ENCODE results near the gene SPATA3. TPM values are rescaled to one million over a fixed set of nuclear protein-coding genes. Genes with fewer than 3 reads are reported as not detected.
A peak's percentile ranks its signal among the peaks of the same experiment; 100 is the strongest.
"Not testable (repeated sequence)": the region's sequence is repeated elsewhere in the genome, so short reads cannot be mapped to it uniquely, and the experiment has no call there.

SPATA3 gene
- total RNA-seq, 1 experiment from 2014 or later, result not detected

DNA sequence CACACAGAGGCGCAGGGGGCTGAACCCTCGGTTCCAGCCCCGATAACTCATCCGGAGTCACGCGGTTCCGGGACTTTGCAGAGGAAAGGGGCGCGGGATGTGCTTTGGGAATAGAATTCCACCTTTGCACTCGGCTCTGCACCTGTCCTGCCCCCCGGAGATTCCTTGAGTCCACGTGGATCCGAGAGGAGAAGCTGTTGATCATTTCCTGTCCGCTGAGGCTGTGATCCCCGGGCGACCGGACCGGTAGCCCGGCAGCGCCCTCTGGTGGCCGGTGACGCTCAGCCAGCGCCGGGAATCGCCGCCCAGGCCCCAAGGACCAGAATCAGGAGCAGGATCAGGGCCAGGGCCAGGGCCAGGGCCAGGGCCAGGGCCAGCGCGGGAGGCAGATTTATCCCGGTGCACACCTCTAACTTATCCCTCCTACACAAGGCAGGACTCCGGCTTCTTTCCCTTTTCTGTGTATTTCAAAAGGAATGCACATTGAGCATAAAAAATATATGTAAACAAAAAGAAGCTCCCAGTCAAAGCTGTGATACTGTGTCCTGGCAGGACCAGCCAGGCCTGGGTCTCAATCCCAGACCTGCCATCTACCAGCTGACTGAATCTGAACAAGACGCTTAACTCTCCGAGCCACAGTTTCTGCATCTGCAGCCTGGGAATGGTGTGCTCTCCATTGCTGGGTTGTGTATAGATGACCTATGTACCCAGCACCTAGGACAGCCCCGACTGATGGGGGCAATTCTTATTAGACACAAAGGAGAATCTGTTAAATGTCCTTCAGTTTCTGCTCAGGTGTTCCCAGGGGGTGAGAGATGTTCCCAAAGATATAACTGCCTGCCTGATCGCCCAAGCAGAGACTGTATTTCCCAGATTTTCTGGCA is 8.5 kb upstream of the SPATA3 start:
- in situ Hi-C loops (cut with HindIII; ENCODE audit: low pct_unique_long_range_greater_than_20kb, low sequenced_read_pairs), result no loop called here
- peak; percentile 58 for DNase-seq (ENCODE audit: low read depth)

DNA sequence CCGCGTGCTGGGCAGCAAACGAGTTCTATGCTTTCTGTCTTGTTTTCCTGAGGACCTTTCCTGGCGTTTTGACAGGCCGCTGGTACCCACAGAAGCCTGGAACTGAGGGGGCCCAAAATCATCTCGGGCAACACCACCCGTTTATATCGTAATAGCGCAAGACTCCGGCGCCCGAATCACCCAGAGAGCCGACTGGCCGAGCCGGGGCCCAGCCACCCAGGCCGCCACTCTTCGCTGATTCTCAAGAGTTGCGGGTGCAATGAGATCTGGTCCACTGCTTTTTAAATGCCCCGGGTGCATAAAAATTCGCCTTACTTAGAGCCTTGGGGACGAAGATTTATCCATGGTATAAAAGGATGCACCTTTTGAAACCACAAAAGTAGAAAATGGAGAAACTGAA is 6.2 kb upstream of the SPATA3 start:
- in situ Hi-C loops (cut with HindIII; ENCODE audit: low pct_unique_long_range_greater_than_20kb, low sequenced_read_pairs), result no loop called here
- DNase-seq (ENCODE audit: low read depth), result no peak

DNA sequence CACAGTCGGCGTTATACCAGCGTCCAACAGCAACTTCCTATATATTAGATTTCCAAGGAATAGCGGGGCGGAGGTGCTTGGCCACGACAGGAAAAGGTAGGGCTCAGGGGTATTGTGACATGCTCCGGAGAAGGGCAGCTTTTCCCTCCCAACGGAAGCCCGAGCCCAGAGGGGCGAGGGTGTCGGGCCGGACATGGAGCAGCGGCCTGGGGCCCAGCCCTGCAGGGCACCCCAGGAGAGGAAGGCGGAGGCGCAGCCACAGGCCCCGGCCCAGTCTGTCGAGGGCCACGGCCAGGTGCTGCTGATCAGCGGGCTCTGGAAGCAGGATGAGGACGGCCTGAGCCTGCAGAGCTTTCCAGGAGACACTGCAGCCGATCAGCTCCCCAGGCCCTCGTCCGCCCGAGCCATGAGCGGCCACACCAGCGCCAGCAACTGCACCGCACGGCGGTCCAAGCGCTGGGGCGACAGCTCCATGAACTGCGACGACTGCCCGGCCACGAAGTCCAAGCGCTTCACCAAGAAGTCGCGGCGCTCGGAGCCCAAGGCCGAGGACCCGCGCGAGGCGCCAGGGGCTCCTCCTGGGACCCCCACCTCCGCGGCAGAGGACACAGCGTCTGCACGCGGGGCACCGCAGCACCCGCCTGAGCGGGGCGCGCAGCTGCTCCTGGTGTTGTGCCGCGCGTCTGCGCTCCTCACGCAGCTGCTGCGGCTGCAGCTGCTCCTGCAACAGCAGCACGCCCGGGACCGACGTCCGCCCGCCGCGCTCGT is 5.6 kb upstream of the SPATA3 start:
- in situ Hi-C loops (cut with HindIII; ENCODE audit: low pct_unique_long_range_greater_than_20kb, low sequenced_read_pairs), result no loop called here
- DNase-seq (ENCODE audit: low read depth), result no peak

DNA sequence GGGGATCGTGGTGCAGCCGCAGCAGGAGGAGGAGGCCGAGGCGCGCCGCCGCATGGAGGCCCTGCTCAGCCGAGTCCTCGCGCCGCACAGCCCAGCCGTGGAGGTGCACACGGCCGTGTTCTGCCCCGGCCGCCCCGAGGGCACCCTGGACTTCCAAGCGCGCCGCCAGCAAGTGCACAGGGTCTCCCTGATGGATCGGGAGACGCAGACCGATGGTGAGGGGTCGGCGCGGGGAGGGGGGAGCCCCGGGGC is 5.1 kb upstream of the SPATA3 start:
- in situ Hi-C loops (cut with HindIII; ENCODE audit: low pct_unique_long_range_greater_than_20kb, low sequenced_read_pairs), result no loop called here
- no peak for DNase-seq (ENCODE audit: low read depth)

DNA sequence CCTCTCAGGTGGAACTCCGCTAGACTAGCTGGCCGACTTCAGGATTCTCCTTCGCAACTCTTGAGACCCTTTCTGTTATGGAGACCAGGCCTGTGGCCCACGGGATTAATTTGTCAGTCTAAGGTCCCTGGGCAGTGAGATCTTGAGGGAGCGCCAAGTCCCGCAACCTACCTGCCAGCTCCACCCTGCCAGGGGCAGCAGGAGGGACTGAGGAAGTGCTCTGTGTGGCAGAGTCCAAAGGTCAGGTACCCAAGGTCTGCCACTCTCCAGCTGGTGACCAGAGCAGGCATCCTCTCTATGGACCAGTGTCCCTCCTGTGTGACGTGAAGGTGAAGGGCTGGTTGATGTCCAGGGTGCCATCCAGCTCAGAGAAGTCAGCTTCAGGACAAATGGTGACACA is 4.3 kb upstream of the SPATA3 start:
- DNase-seq (ENCODE audit: low read depth), result no peak
- in situ Hi-C loops (cut with HindIII; ENCODE audit: low pct_unique_long_range_greater_than_20kb, low sequenced_read_pairs), result no loop called here

DNA sequence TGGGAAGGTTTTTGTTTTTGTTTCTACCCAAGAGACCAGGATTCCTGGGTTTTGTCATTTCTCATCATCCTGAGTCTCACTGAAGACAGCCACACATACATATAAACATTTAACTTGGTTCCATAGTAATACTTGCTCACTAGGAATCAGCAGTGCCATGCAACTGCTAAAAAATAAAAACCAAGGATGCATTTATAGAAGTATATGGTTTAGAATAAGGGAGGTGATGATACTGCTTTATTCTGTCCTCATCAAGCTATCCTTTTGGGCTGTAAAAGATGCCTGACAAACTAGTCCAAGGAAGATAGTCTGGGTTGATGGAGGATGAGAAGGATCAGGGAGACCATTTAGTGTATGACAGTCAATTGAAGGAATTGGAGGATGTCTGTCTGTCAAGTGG is 740 bp downstream of the SPATA3 start:
- in situ Hi-C loops (cut with HindIII; ENCODE audit: low pct_unique_long_range_greater_than_20kb, low sequenced_read_pairs), result no loop called here
- no peak for DNase-seq (ENCODE audit: low read depth)

DNA sequence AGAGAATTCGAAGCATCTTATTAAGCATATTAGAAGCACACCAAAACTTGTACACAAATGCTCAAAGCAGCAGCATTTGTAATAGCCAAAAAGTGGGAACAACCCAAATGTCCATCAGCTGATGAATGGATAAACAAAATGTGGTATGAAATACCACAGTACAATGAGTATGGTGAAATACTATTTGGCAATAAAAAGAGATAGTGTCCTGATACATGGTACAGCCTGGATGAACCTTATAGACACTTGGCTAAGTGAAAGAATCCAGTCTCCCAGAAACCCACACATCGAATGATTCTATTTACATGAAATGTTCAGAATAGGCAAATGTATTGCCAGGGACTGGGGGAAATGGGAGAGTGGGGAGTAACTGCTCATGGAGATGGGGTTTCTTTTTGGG is 3.0 kb downstream of the SPATA3 start:
- in situ Hi-C loops (cut with HindIII; ENCODE audit: low pct_unique_long_range_greater_than_20kb, low sequenced_read_pairs), result no loop called here
- DNase-seq (ENCODE audit: low read depth), result no peak

DNA sequence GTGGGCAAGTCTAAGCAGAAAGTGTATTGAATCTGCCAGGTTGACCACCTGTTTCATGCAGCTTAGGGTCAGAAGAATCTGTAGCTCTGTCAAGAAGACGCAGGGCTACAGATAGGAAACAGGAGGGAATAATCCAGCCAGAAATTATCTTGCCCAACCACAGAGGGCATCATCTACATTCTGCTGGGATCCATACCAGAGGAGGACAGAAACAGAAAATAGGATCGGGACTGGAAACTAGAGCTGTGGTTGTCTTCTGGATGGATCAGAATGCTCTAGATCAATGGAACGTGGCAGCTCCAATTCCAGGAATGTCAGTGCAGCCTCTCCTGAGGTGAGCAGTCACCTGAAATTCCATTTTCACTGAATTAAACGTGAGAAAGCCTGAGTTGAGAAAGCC is 3.6 kb downstream of the SPATA3 start:
- DNase-seq (ENCODE audit: low read depth), result no peak
- in situ Hi-C loops (cut with HindIII; ENCODE audit: low pct_unique_long_range_greater_than_20kb, low sequenced_read_pairs), result no loop called here

DNA sequence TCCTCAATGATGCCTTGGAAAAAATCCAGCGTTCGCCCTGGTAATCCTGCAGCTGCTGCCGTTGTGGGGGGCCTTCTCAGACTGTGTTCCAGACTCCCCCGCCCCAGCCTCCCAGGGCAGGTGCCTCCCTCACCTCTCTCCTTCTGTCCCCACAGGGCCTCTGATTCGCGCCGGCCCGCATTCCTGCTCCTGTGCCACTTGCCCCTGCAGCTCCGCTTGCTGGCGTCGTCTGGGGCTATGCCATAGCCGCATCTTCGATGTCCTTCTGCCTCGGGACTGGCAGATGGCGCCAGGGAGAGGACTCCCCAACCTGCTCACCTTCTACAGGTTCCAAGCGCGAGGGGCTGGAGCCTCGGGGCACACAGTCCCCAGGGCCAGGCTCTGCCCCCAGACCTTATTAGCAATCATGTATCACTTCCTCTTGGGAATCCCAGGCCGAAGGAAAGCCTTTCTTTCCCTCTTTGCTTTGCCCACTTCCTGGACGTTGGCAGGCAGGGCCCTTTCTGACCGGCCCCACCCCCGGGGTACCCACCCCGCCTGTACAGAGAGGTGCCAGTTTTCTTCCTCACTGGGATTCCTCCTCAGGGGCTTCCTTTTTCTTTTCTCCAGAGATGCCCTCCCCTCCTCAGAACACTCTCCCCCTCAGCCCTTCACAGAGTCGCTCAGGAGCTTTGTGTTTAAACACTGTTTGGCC is 4.4 kb downstream of the SPATA3 start:
- in situ Hi-C loops (cut with HindIII; ENCODE audit: low pct_unique_long_range_greater_than_20kb, low sequenced_read_pairs), result no loop called here
- no peak for DNase-seq (ENCODE audit: low read depth)

DNA sequence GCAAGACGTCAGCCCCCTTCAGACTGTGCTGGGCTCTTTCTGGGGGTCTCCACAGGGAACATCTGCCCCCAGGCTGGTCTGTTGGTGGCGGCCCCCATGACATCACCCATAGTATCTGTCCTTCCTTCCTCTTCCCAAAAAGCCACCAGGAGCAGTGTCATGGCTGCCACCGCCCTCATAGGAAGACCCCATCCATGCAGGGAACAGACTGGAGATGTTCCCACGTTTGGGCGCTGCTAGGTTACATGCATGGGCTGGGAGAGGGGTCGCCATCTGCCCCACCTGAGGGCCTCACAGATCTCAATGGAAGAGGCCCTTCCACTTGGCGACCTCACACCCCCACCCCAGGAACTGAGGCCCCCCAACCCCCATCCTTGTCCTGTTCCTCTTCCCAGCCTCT is 5.1 kb downstream of the SPATA3 start:
- in situ Hi-C loops (cut with HindIII; ENCODE audit: low pct_unique_long_range_greater_than_20kb, low sequenced_read_pairs), result no loop called here
- no peak for DNase-seq (ENCODE audit: low read depth)

DNA sequence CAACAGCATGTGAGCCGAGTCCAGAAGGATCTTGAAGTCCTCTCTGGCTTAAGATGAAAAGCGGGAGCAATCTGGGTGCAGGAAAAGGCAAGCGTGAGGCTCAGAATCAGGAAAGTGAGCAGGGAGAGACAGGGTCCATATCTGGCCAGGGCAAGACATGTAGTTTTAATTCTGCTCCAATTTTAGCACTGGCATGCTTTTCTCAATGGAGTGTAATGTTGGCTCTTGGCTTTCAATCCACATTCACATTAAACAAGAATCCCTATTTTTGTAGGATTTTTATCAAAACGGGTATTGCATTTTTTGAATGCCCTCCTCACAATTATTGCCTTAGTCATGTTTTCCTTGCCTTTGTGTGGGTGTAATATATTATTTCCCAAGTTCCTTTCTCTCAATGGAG is 6.0 kb downstream of the SPATA3 start:
- in situ Hi-C loops (cut with HindIII; ENCODE audit: low pct_unique_long_range_greater_than_20kb, low sequenced_read_pairs), result no loop called here
- DNase-seq (ENCODE audit: low read depth), result no peak

DNA sequence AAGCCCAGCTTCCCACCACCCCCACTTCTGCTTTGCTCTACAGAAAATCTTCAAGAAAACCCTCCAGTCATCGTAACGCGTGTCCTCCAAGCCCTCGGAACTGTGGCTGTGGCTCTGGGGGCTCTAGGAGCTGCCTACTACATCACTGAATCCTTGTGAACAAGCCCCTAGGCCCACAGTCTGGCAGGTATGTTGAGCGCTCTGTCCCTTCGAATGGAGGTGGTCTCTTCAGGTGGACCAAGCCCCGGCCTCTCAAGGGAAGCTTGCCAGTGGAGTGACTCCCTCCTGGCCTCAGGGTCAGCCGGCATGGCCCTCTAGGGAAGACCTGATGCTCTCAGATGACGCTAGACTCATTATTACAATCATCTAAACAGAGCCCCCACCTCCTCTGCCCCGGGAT is 6.7 kb downstream of the SPATA3 start:
- in situ Hi-C loops (cut with HindIII; ENCODE audit: low pct_unique_long_range_greater_than_20kb, low sequenced_read_pairs), result no loop called here
- no peak for DNase-seq (ENCODE audit: low read depth)

DNA sequence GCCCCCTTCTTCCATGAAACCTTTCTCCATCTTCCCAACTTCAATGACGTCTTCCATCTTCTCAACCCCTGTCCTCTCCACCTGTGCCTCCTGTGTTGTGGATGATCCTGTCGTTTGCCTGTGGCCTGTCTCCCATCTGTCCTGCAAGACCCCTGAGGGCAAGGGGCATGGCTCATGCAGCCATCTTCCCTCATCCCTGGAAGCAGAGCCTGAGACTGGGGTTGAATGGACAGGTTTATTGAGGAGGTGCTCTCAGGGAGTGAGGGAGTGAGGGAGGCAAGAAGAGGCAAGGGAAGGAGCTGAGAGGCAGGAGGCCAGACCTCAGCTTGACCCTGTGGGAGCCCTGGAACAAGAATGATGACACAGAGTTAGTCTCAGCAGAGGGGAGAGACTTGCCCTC is 7.3 kb downstream of the SPATA3 start:
- in situ Hi-C loops (cut with HindIII; ENCODE audit: low pct_unique_long_range_greater_than_20kb, low sequenced_read_pairs), result no loop called here
- no peak for DNase-seq (ENCODE audit: low read depth)

DNA sequence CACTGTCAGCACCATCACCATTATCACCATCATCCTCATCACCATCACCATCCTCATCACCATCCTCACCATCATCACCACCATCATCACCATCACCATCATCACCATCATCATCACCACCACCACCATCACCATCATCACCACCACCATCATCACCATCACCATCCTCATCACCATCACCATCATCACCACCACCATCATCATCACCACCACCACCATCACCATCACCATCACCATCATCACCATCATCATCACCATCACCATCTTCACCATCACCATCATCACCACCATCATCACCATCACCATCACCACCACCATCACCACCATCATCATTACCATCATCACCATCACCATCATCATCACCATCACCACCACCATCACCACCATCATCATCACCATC is 9.0 kb downstream of the SPATA3 start:
- not testable (repeated sequence) for DNase-seq (ENCODE audit: low read depth)

DNA sequence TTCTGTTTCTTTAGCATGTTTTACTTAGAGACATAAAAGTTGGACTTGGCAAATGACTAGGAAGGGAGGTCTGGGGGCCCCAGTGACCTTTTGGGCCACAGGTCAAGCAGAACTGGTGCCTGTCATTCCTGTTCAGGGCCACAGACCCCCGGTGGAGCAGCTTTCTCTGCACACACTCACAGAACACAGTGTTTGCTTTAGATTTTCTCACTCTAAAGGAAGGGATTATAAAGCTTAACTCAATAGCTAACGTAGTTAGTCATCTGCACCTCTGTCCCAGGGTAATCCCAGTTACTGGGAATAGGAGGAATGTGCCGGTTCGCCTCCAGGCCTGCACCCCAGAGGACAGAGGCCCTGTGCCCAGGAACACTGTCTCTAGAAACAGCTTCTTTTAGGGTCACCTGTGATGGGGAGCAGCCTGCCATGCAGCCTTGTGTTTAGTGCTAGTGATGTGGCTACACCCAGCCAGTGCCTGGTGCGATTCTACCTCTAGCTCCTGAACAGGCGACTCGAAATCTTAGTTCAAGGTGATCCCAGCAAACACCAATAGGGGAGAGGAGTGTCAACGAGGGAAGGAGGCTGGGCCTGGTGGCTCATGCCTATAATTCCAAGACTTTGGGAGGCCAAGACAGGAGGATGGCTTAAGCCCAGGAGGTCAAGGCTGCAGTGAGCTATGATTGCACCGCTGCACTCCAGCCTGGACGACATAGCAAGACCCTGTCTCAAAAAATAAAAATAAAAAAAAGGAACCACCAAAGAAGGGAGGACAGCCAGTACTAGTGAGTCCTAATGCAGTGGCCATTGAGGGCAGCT is 11.6 kb downstream of the SPATA3 start:
- no peak for DNase-seq (ENCODE audit: low read depth)
- in situ Hi-C loops (cut with HindIII; ENCODE audit: low pct_unique_long_range_greater_than_20kb, low sequenced_read_pairs), result no loop called here

More for the DNA sequence above, 9.0 kb downstream of the SPATA3 start:
- in situ Hi-C loops (cut with HindIII; ENCODE audit: low pct_unique_long_range_greater_than_20kb, low sequenced_read_pairs), result not testable (repeated sequence)

DNA sequence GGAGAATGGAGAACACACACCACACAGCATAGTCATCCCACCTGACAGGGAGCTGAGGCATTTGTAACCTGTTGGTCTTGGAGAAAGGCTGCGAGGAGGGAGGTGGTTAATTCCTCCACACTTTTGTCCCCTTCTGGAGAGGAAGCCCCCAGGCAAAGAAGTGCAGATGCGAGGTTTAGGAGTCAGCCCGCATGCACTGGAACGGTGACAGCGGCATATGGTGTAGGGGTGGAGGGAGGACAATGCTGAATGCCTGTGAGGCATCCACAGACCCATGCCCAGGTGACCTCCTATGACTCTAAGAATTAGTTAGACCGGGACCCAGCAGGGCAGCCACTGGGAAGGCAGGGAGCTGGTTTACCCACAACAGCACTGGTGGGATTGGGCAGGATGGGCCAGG is 12.2 kb downstream of the SPATA3 start:
- in situ Hi-C loops (cut with HindIII; ENCODE audit: low pct_unique_long_range_greater_than_20kb, low sequenced_read_pairs), result no loop called here
- no peak for DNase-seq (ENCODE audit: low read depth)

DNA sequence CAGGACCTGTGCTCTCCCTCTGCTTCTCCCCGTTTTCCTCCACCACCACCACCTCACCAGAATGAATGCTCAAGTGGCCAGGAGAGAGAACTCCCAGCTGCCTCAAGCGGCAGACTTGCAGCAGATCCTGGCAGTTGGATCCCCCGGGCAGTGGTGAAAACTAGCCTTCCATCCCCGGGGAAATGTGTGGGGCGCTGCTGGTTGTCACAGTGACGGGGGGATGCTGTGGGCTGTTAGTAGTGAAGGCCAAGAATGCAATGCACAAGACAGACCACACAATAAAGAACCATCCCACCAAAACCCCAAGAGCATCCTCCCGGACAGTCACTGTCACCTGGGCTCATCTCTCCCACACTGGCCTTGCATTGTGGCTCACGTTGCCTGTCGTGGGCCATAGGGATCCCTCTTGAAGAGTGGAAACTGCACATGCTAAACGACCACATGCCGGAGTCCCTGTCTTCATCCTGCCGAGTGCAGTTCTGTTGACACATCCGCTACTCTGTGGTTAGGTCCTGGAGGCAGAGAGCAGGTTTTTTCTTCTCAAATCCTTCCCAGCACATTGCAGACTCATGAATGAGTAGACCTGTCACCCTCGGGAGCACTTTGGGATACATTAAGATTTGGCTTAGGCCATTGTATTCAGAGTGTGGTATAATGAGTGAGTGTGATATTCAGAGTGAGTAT is 13.5 kb downstream of the SPATA3 start:
- in situ Hi-C loops (cut with HindIII; ENCODE audit: low pct_unique_long_range_greater_than_20kb, low sequenced_read_pairs), result no loop called here
- no peak for DNase-seq (ENCODE audit: low read depth)

DNA sequence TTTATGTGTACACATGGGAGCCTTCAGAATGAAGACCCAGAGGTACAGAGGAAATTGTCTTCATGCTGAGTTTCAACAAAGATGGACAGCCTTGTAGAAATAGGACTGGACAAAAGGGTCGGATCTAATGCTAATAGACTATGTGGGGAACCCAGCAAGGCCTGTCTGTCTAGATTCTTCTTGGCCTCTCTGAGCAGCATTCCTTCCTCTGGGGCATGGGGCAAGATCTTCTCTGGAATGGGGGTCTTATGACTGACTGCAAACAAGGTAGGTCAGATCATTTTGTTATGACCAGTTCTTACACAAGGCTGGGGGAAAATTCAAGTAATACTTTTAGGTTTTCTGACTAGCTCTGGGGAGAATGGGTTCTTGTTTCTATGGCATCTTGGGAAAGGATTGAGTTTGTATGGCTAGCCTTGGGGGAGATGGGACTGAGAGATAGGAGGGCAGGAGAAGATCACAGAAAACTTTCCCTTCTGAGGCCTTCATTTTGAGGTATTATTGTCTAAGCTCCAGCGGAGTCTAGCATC is 14.3 kb downstream of the SPATA3 start:
- in situ Hi-C loops (cut with HindIII; ENCODE audit: low pct_unique_long_range_greater_than_20kb, low sequenced_read_pairs), result no loop called here
- no peak for DNase-seq (ENCODE audit: low read depth)

Data from Caki2 (cell line).